ENCODE measurements around the gene STOML1. TPM values are rescaled to one million over a fixed set of nuclear protein-coding genes. Genes with fewer than 3 reads are reported as not detected.

Gene STOML1
- total and polyA plus RNA-seq, 10 of the 15 experiments (the other 5 are each of a cell fraction or from before 2014, with no cell fraction given) = 0.14 to 13.6 (median 8.3) TPM

GRCh38 chr15:74013374-74013894, 21.3 kb upstream of the STOML1 start (continued):
- no peak for TF ChIP-seq ZNF384 (IDR thresholded peaks at IDR 0.05; ENCODE audit: borderline replicate concordance, low read depth, low read length)

- FAIRE-seq (no peak), ATAC-seq (no peak), DNase-seq (ENCODE audit: low read depth, low spot score) (no peak)
- Histone ChIP-seq H3K4me1 (ENCODE audit: control insufficient read depth, insufficient read depth, low read length) (peaks cover 15% of the 10 kb centered on the region), H3K4me2 (ENCODE audit: control insufficient read depth, insufficient read depth) (no peak overlapping the region), H3K9ac (ENCODE audit: control insufficient read depth, insufficient read depth, low read length) (no peak overlapping the region), H3K4me3 (no peak overlapping the region), H3K27ac (ENCODE audit: control insufficient read depth, insufficient read depth) (no peak overlapping the region), H3K27me3 (replicated peaks in 1 of 2; ENCODE audit: control insufficient read depth in 2 of 2, insufficient read depth in 2 of 2, low read length in 1 of 2) (no peaks in the 10 kb centered on the region), H2AFZ (ENCODE audit: control insufficient read depth, low read depth, low read length) (no peak overlapping the region), H3K36me3 (ENCODE audit: control insufficient read depth in 2 of 2, insufficient read depth in 2 of 2, low read length in 1 of 2) (peaks cover 20 to 52% of the 10 kb centered on the region in 2 experiments), H3K79me2 (ENCODE audit: control insufficient read depth, insufficient read depth, low read length) (peaks cover 72% of the 10 kb centered on the region), H4K20me1 (ENCODE audit: control insufficient read depth, insufficient read depth) (no peaks in the 10 kb centered on the region), H3K9me3 (replicated peaks; ENCODE audit: control insufficient read depth, insufficient read depth, low read length) (no peaks in the 10 kb centered on the region; the same call in 2 of the 3 replicates)
- no TSS peak for BruUV-seq (replicated peaks)
- ChIA-PET POLR2A (interaction anchor here (1.0 to 1.3 kb wide), 2 partner anchors 10 to 251 kb away, joined by 4 read pairs; no protein-coding TSS in a partner anchor), CTCF (interaction anchor here (1.3 to 2.3 kb wide), 2 partner anchors 37 to 39 kb away, joined by 5 to 10 read pairs; no protein-coding TSS in a partner anchor), RAD21 (ENCODE audit: unreplicated experiment) (interaction anchor here (1.1 kb wide), 1 partner anchor 18 kb away, joined by 3 read pairs; the partner anchor contains the start of gene PML), SMC1A (ENCODE audit: uncharacterized antibody, unreplicated experiment) (interaction anchor here (1.8 to 2.3 kb wide), 3 partner anchors 16 to 38 kb away, joined by 4 to 7 read pairs (median 4); no protein-coding TSS in a partner anchor)
- WGBS (ENCODE audit: insufficient coverage, insufficient replicate concordance, low lambda C conversion rate, missing lambda C conversion rate) = 100% methylated on average over 2 of the region's 2 CpGs
- in situ Hi-C loops (cut with MboI) = no loop called here
- intact Hi-C loops (cut with micrococcal nuclease; ENCODE audit: unreplicated experiment) = no loop called here
- no peak for TF ChIP-seq ESRRA (IDR thresholded peaks at IDR 0.05; ENCODE audit: low read length)
- TF ChIP-seq, protein P1, sequence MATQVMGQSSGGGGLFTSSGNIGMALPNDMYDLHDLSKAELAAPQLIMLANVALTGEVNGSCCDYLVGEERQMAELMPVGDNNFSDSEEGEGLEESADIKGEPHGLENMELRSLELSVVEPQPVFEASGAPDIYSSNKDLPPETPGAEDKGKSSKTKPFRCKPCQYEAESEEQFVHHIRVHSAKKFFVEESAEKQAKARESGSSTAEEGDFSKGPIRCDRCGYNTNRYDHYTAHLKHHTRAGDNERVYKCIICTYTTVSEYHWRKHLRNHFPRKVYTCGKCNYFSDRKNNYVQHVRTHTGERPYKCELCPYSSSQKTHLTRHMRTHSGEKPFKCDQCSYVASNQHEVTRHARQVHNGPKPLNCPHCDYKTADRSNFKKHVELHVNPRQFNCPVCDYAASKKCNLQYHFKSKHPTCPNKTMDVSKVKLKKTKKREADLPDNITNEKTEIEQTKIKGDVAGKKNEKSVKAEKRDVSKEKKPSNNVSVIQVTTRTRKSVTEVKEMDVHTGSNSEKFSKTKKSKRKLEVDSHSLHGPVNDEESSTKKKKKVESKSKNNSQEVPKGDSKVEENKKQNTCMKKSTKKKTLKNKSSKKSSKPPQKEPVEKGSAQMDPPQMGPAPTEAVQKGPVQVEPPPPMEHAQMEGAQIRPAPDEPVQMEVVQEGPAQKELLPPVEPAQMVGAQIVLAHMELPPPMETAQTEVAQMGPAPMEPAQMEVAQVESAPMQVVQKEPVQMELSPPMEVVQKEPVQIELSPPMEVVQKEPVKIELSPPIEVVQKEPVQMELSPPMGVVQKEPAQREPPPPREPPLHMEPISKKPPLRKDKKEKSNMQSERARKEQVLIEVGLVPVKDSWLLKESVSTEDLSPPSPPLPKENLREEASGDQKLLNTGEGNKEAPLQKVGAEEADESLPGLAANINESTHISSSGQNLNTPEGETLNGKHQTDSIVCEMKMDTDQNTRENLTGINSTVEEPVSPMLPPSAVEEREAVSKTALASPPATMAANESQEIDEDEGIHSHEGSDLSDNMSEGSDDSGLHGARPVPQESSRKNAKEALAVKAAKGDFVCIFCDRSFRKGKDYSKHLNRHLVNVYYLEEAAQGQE (IDR thresholded peaks at IDR 0.05; ENCODE audit: low read depth, low read length) = no peak
- TF ChIP-seq SIN3A (IDR thresholded peaks at IDR 0.05; ENCODE audit: low read depth, low read length) = no peak
- TF ChIP-seq ZSCAN29 (IDR thresholded peaks at IDR 0.05) = no peak
- TF ChIP-seq ZNF687 (IDR thresholded peaks at IDR 0.05) = no peak
- no peak for TF ChIP-seq MAX (IDR thresholded peaks at IDR 0.05; ENCODE audit: low read depth, low read length)
- TF ChIP-seq, protein P2, sequence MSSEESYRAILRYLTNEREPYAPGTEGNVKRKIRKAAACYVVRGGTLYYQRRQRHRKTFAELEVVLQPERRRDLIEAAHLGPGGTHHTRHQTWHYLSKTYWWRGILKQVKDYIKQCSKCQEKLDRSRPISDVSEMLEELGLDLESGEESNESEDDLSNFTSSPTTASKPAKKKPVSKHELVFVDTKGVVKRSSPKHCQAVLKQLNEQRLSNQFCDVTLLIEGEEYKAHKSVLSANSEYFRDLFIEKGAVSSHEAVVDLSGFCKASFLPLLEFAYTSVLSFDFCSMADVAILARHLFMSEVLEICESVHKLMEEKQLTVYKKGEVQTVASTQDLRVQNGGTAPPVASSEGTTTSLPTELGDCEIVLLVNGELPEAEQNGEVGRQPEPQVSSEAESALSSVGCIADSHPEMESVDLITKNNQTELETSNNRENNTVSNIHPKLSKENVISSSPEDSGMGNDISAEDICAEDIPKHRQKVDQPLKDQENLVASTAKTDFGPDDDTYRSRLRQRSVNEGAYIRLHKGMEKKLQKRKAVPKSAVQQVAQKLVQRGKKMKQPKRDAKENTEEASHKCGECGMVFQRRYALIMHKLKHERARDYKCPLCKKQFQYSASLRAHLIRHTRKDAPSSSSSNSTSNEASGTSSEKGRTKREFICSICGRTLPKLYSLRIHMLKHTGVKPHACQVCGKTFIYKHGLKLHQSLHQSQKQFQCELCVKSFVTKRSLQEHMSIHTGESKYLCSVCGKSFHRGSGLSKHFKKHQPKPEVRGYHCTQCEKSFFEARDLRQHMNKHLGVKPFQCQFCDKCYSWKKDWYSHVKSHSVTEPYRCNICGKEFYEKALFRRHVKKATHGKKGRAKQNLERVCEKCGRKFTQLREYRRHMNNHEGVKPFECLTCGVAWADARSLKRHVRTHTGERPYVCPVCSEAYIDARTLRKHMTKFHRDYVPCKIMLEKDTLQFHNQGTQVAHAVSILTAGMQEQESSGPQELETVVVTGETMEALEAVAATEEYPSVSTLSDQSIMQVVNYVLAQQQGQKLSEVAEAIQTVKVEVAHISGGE (CRISPR knock-in tag; IDR thresholded peaks at IDR 0.05) = no peak
- no peak for TF ChIP-seq SMAD1 (IDR thresholded peaks at IDR 0.05; ENCODE audit: low read depth, partially characterized antibody)
- no peak for TF ChIP-seq BACH1 (IDR thresholded peaks at IDR 0.05; ENCODE audit: borderline replicate concordance)
These were observed 19.5 kb upstream of the STOML1 start for GRCh38 chr15:74011610-74012009.
